Smooth muscle cell (in vitro differentiated cells): ENCODE data around the gene CNTN1. TPM values are rescaled to one million over a fixed set of nuclear protein-coding genes. Genes with fewer than 3 reads are reported as not detected.
A peak's percentile ranks its signal among the peaks of the same experiment; 100 is the strongest.

Experiments
- DNase-seq: peaks from one replicate; lab custom pipeline; 2025; ENCODE audit not compliant: unreplicated experiment; lab: John Stamatoyannopoulos, UW
- H2AFZ ChIP-seq: fragments of 200-600 bp; sonication (generic); 2 replicates; pipeline ENCODE4 v1.6.0; 2016; ENCODE audit warnings: antibody characterized with exemption, low read depth, mild to moderate bottlenecking
- H3F3A ChIP-seq: fragments of 200-600 bp; sonication (generic); 2 replicates; pipeline ENCODE4 v1.6.0; 2017; ENCODE audit warnings: antibody characterized with exemption, low read depth
- H3K27ac ChIP-seq: fragments of 200-600 bp; sonication (generic); 2 replicates; pipeline ENCODE4 v1.5.1; 2016; ENCODE audit warnings: low read depth, mild to moderate bottlenecking
- H3K27me3 ChIP-seq: fragments of 200-600 bp; sonication (generic); 2 replicates; pipeline ENCODE4 v1.6.1; 2016; ENCODE audit warnings: low read depth, mild to moderate bottlenecking
- H3K36me3 ChIP-seq: fragments of 200-600 bp; sonication (generic); 2 replicates; pipeline ENCODE4 v1.5.1; 2016; ENCODE audit warnings: low read depth
- H3K4me1 ChIP-seq: fragments of 200-600 bp; sonication (generic); 2 replicates; pipeline ENCODE4 v1.5.1; 2016; ENCODE audit warnings: low read depth
- H3K4me2 ChIP-seq: fragments of 200-600 bp; sonication (generic); 2 replicates; pipeline ENCODE4 v1.6.0; 2016; ENCODE audit warnings: mild to moderate bottlenecking
- H3K4me3 ChIP-seq: fragments of 200-600 bp; sonication (generic); 2 replicates; pipeline ENCODE4 v1.5.1; 2016; ENCODE audit warnings: mild to moderate bottlenecking
- H3K79me2 ChIP-seq: fragments of 200-600 bp; sonication (generic); 2 replicates; pipeline ENCODE4 v1.6.0; 2016; ENCODE audit warnings: low read depth, mild to moderate bottlenecking
- H3K9ac ChIP-seq: fragments of 200-600 bp; sonication (generic); 2 replicates; pipeline ENCODE4 v1.6.0; 2016; ENCODE audit warnings: low read depth
- H3K9me3 ChIP-seq: fragments of 200-600 bp; sonication (generic); replicated peaks from 2 replicates; pipeline ENCODE4 v1.5.1; 2016; ENCODE audit warnings: low read depth
- H4K20me1 ChIP-seq: fragments of 200-600 bp; sonication (generic); 2 replicates; pipeline ENCODE4 v1.6.0; 2016; ENCODE audit warnings: low read depth
- WGBS: methylation state at CpG from one replicate; pipeline ENCODE4 v1.1.7; 2016; ENCODE audit warnings: low lambda C conversion rate; 5-methylcytosine and 5-hydroxymethylcytosine counted together
- polyA plus RNA-seq: library from polyadenylated mRNA; unstranded; fragments of >200 nt; fragmentation: Nextera tagmentation; extraction: Ambion mirVana; gene quantifications from 2 replicates; pipeline ENCODE4 v1.2.1, GENCODE V29; 2016
- total RNA-seq: library from RNA; depleted of rRNA; stranded (reverse); fragments of >200 nt; gene quantifications from 2 replicates; pipeline ENCODE4 v1.2.3, GENCODE V29; 2014
- TF ChIP-seq, protein P1 (sequence below): fragments of 200-600 bp; sonication (generic); IDR thresholded peaks from 2 replicates; pipeline ENCODE4 v1.5.1; 2017; ENCODE audit warnings: borderline replicate concordance, mild to moderate bottlenecking, antibody characterized with exemption; ENCODE audit not compliant: insufficient read depth, poor library complexity, severe bottlenecking

The CNTN1 gene
- total and polyA plus RNA-seq, 2 experiments from 2014 or later = 0.37 to 0.94 TPM

DNA sequence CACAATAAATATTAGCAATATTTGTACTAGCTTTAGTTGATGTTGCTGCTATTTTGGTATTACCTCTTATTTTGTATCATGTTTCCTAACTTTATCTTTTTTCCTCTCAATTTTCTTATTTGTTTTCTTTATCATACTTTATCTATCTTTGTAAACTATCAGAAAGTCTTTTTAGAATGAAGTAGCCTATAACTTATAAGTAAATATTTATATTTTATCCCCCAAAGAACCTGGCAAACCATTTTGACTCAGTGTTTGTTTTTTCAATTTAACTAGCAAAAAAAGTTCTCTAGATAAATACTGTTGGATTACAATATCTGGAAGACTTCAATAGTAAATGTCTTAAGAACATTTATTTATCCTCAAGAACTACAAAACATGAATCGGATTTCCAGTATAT lies 360.2 kb downstream of the CNTN1 start:
- H3F3A ChIP-seq = no peaks in the 10 kb centered on the region
- H2AFZ ChIP-seq = peak overlapping the region; percentile 35
- H3K27me3 ChIP-seq = no peaks in the 10 kb centered on the region
- WGBS = 26% methylated on average over 1 of the region's 1 CpG
- no peak overlapping the region for H3K9ac ChIP-seq
- no peaks in the 10 kb centered on the region for H3K9me3 ChIP-seq
- TF ChIP-seq, protein P1, sequence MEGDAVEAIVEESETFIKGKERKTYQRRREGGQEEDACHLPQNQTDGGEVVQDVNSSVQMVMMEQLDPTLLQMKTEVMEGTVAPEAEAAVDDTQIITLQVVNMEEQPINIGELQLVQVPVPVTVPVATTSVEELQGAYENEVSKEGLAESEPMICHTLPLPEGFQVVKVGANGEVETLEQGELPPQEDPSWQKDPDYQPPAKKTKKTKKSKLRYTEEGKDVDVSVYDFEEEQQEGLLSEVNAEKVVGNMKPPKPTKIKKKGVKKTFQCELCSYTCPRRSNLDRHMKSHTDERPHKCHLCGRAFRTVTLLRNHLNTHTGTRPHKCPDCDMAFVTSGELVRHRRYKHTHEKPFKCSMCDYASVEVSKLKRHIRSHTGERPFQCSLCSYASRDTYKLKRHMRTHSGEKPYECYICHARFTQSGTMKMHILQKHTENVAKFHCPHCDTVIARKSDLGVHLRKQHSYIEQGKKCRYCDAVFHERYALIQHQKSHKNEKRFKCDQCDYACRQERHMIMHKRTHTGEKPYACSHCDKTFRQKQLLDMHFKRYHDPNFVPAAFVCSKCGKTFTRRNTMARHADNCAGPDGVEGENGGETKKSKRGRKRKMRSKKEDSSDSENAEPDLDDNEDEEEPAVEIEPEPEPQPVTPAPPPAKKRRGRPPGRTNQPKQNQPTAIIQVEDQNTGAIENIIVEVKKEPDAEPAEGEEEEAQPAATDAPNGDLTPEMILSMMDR = no peak
- DNase-seq = no peak
- H3K4me1 ChIP-seq = peaks cover 12% of the 10 kb centered on the region
- H3K4me3 ChIP-seq = no peak overlapping the region
- H3K4me2 ChIP-seq = peak overlapping the region; percentile 76
- H3K79me2 ChIP-seq = no peaks in the 10 kb centered on the region
- no peaks in the 10 kb centered on the region for H3K36me3 ChIP-seq
- H3K27ac ChIP-seq = peak overlapping the region; percentile 76
- H4K20me1 ChIP-seq = no peaks in the 10 kb centered on the region

DNA sequence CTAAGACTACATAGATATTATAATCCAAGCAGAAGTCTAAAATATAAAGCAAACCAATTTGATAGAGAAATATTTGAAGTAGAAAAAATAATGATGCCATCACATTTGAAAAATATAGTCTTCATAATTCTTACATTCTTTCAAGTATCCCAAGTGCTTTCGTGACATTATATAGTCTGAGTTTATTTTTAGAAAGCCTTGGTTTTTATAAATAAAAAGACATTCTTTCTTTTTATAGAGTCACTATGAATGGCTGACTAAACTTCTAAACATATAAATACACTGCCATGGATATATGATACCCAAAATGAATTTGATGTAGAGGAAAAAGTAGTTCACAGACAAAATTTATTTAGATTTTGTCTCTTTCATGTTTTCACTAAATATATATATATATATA lies 360.8 kb downstream of the CNTN1 start:
- H3K9me3 ChIP-seq = no peaks in the 10 kb centered on the region
- peaks cover 12% of the 10 kb centered on the region for H3K4me1 ChIP-seq
- H3K27ac ChIP-seq = peak overlapping the region; percentile 76
- no peaks in the 10 kb centered on the region for H3K36me3 ChIP-seq
- H3K4me3 ChIP-seq = no peak overlapping the region
- H3F3A ChIP-seq = no peaks in the 10 kb centered on the region
- TF ChIP-seq, protein P1 = no peak
- H3K79me2 ChIP-seq = no peaks in the 10 kb centered on the region
- DNase-seq = no peak
- peak overlapping the region; percentile 76 for H3K4me2 ChIP-seq
- peak overlapping the region; percentile 35 for H2AFZ ChIP-seq
- H3K27me3 ChIP-seq = no peaks in the 10 kb centered on the region
- no peaks in the 10 kb centered on the region for H4K20me1 ChIP-seq
- WGBS = 16% methylated on average over 1 of the region's 1 CpG
- no peak overlapping the region for H3K9ac ChIP-seq

DNA sequence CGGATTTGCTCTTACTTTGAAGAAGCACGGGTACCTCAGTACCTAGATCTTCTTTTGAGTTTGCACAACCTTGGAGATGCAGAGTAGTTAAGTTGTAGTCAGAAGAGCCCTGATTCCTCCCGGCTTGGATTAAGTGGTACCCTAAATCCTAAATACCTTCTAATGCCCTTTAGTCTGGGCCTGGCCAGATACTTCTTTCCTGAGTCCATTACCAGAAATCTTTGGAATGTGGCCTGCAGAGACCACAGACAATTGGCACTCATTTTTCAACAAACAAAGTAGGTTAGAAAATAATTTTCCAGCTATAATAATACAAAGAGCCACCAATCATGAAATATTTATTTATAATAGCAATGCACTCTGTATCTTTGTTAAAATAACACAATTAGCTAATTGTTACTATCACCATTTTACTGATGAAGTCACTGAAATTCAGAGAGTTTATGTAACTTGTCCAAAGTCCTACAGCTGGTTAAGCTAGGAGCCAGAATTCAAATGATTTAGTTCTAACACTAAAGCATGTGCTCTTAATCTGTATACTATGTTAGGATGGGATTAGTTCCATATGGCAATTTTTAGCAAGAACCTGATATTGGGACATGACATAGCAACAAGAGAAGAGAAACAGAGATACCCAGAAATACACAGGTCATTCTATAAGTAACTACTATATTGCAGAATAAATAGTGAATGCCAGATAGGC lies 363.8 kb downstream of the CNTN1 start:
- no peaks in the 10 kb centered on the region for H3K79me2 ChIP-seq
- H3K4me3 ChIP-seq = no peak overlapping the region
- H3K9ac ChIP-seq = no peak overlapping the region
- H3K36me3 ChIP-seq = no peaks in the 10 kb centered on the region
- H3K4me1 ChIP-seq = peaks cover 12% of the 10 kb centered on the region
- WGBS = 36% methylated on average over 3 of the region's 3 CpGs
- H3K4me2 ChIP-seq = peak overlapping the region; percentile 61
- no peaks in the 10 kb centered on the region for H3K27me3 ChIP-seq
- no peaks in the 10 kb centered on the region for H4K20me1 ChIP-seq
- peak overlapping the region; percentile 50 for H2AFZ ChIP-seq
- no peaks in the 10 kb centered on the region for H3F3A ChIP-seq
- TF ChIP-seq, protein P1 = no peak
- no peak for DNase-seq
- H3K27ac ChIP-seq = peak overlapping the region; percentile 54
- no peaks in the 10 kb centered on the region for H3K9me3 ChIP-seq

DNA sequence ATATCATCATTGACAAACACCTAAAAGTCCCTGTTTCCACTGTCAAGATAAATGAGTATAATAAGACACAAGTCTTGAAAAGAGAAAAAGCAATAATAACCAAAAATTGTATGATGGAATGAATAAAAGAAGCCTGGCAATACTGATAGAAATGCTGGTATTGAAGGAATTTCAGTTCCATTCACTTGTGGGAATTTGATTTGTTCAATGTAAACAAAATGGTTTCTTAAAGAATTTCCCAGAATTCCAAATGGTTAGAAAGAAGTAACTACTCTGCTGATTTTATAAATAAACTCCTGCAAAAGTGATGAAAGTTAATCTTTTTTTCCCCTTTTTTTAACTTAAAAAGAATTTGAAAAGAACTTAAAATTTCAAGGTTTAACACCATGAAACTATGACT lies 366.0 kb downstream of the CNTN1 start:
- H3K36me3 ChIP-seq = no peaks in the 10 kb centered on the region
- H3K27ac ChIP-seq = peak overlapping the region; percentile 13
- H2AFZ ChIP-seq = peak overlapping the region; percentile 33
- no peaks in the 10 kb centered on the region for H3K27me3 ChIP-seq
- no peaks in the 10 kb centered on the region for H3F3A ChIP-seq
- H3K4me3 ChIP-seq = no peak overlapping the region
- TF ChIP-seq, protein P1 = no peak
- no peak overlapping the region for H3K9ac ChIP-seq
- H3K4me1 ChIP-seq = peaks cover 9% of the 10 kb centered on the region
- no peaks in the 10 kb centered on the region for H4K20me1 ChIP-seq
- H3K79me2 ChIP-seq = no peaks in the 10 kb centered on the region
- no peak for DNase-seq
- H3K4me2 ChIP-seq = no peak overlapping the region
- H3K9me3 ChIP-seq = no peaks in the 10 kb centered on the region
